GM13976 (cell line): ENCODE data around the gene GAP43.

Experiments used
- DNase-seq: peaks from one replicate; pipeline ENCODE4 v3.0.0; 2012; ENCODE audit warnings: low spot score
- CTCF ChIP-seq: IDR thresholded peaks from 2 replicates; pipeline ENCODE4 v1.5.1; 2012; ENCODE audit warnings: borderline replicate concordance, mild to moderate bottlenecking; ENCODE audit not compliant: insufficient read depth; ENCODE audit errors: extremely low read depth, missing control alignments, control extremely low read depth
- in situ Hi-C: fragments of 300-500 bp; cut with MboI; formaldehyde crosslinking; loops from one replicate; pipeline ENCODE4 v1.12.0; 2022; ENCODE audit warnings: low sequenced_read_pairs, mixed read lengths, inconsistent platforms; ENCODE audit not compliant: unreplicated experiment

Gene GAP43

GRCh38 chr3:115651087-115651486, 27.8 kb downstream of the GAP43 start:
- TF ChIP-seq CTCF: no peak
- in situ Hi-C loops: no loop called here
- no peak for DNase-seq

- no peak for DNase-seq
- in situ Hi-C loops: no loop called here
- TF ChIP-seq CTCF: no peak
Observed at GRCh38 chr3:115651599-115651998, 28.3 kb downstream of the GAP43 start.

GRCh38 chr3:115652738-115653137, 29.4 kb downstream of the GAP43 start:
- TF ChIP-seq CTCF: no peak
- DNase-seq: no peak
- in situ Hi-C loops: no loop called here

GRCh38 chr3:115655761-115656282, 32.5 kb downstream of the GAP43 start:
- DNase-seq: no peak
- no peak for TF ChIP-seq CTCF
- in situ Hi-C loops: no loop called here

GRCh38 chr3:115657168-115657567, 33.9 kb downstream of the GAP43 start:
- no peak for DNase-seq
- TF ChIP-seq CTCF: no peak
- in situ Hi-C loops: no loop called here

GRCh38 chr3:115658032-115658336, 34.7 kb downstream of the GAP43 start:
- in situ Hi-C loops: no loop called here
- DNase-seq: no peak
- TF ChIP-seq CTCF: no peak
